Right atrium auricular region (tissue), 2 donors: ENCODE data around the gene TENM3. TPM values are rescaled to one million over a fixed set of nuclear protein-coding genes. Genes with fewer than 3 reads are reported as not detected.

ENCODE experiments used
- DNase-seq: peaks from one replicate; pipeline ENCODE4 v3.0.0-alpha.2; 2019; ENCODE audit warnings: low spot score
- H3K27ac ChIP-seq, 2 donors: fragments of 200-600 bp; sonication (generic); 1 replicate in 1 of 2; 2 replicates in 1 of 2; pipeline ENCODE4 v1.5.1; 2016 to 2019
- H3K27me3 ChIP-seq, 2 donors: fragments of 200-600 bp; sonication (generic); one replicate each; pipeline versions ENCODE4 v1.5.1 to v1.6.0; 2017 to 2019
- H3K36me3 ChIP-seq: fragments of 200-600 bp; sonication (generic); one replicate; pipeline ENCODE4 v1.5.1; 2016
- H3K4me1 ChIP-seq, 2 donors: fragments of 200-600 bp; sonication (generic); one replicate each; pipeline versions ENCODE4 v1.5.1 to v1.6.0; 2017 to 2019
- H3K4me3 ChIP-seq, 2 donors: fragments of 200-600 bp; sonication (generic); 1 replicate in 1 of 2; 2 replicates in 1 of 2; pipeline ENCODE4 v1.5.1; 2017 to 2019; ENCODE audit warnings: mild to moderate bottlenecking in 1 of 2, moderate library complexity in 1 of 2
- H3K9me3 ChIP-seq, 2 donors: fragments of 200-600 bp; sonication (generic); one replicate each; pipeline ENCODE4 v1.5.1; 2019
- total RNA-seq, 2 donors: library from RNA; depleted of rRNA; stranded (reverse); fragments of >200 nt; gene quantifications; one replicate each; pipeline ENCODE4 v1.1.0, GENCODE V29; 2016
- TF ChIP-seq, protein P1 (sequence below), 2 donors: fragments of 200-600 bp; sonication (generic); IDR thresholded peaks; one replicate each; pipeline ENCODE4 v1.5.1; 2019; ENCODE audit warnings: antibody characterized with exemption in 2 of 2

Gene TENM3
- total RNA-seq, 2 donors from 2014 or later, result 10.7 to 15.9 TPM

- DNase-seq, result no peak
- H3K36me3 ChIP-seq, result no peaks in the 10 kb centered on the region
- H3K27ac ChIP-seq, result no peak overlapping the region
- H3K9me3 ChIP-seq, result no peaks in the 10 kb centered on the region
- TF ChIP-seq, protein P1, sequence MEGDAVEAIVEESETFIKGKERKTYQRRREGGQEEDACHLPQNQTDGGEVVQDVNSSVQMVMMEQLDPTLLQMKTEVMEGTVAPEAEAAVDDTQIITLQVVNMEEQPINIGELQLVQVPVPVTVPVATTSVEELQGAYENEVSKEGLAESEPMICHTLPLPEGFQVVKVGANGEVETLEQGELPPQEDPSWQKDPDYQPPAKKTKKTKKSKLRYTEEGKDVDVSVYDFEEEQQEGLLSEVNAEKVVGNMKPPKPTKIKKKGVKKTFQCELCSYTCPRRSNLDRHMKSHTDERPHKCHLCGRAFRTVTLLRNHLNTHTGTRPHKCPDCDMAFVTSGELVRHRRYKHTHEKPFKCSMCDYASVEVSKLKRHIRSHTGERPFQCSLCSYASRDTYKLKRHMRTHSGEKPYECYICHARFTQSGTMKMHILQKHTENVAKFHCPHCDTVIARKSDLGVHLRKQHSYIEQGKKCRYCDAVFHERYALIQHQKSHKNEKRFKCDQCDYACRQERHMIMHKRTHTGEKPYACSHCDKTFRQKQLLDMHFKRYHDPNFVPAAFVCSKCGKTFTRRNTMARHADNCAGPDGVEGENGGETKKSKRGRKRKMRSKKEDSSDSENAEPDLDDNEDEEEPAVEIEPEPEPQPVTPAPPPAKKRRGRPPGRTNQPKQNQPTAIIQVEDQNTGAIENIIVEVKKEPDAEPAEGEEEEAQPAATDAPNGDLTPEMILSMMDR (IDR thresholded peaks at IDR 0.05), result no peak
- H3K27me3 ChIP-seq, result no peaks in the 10 kb centered on the region
- no peaks in the 10 kb centered on the region for H3K4me1 ChIP-seq
- H3K4me3 ChIP-seq, result no peak overlapping the region
Observed at GRCh38 chr4:182786991-182787390, 543.8 kb downstream of the TENM3 start.

GRCh38 chr4:182788201-182788600 is 545.0 kb downstream of the TENM3 start:
- Histone ChIP-seq H3K36me3 (no peaks in the 10 kb centered on the region), H3K27me3 (no peaks in the 10 kb centered on the region), H3K27ac (no peak overlapping the region), H3K9me3 (no peaks in the 10 kb centered on the region), H3K4me1 (no peaks in the 10 kb centered on the region), H3K4me3 (no peak overlapping the region)
- TF ChIP-seq, protein P1 (IDR thresholded peaks at IDR 0.05), result no peak
- no peak for DNase-seq

GRCh38 chr4:182789529-182789928 is 546.3 kb downstream of the TENM3 start:
- H3K36me3 ChIP-seq, result no peaks in the 10 kb centered on the region
- H3K9me3 ChIP-seq, result no peaks in the 10 kb centered on the region
- no peak overlapping the region for H3K27ac ChIP-seq
- DNase-seq, result no peak
- no peak overlapping the region for H3K4me3 ChIP-seq
- TF ChIP-seq, protein P1 (IDR thresholded peaks at IDR 0.05), result no peak
- H3K27me3 ChIP-seq, result no peaks in the 10 kb centered on the region
- no peaks in the 10 kb centered on the region for H3K4me1 ChIP-seq

GRCh38 chr4:182795446-182796238 is 552.4 kb downstream of the TENM3 start:
- H3K4me1 ChIP-seq, result no peaks in the 10 kb centered on the region
- TF ChIP-seq, protein P1 (IDR thresholded peaks at IDR 0.05), result no peak
- no peaks in the 10 kb centered on the region for H3K9me3 ChIP-seq
- no peaks in the 10 kb centered on the region for H3K27me3 ChIP-seq
- no peak overlapping the region for H3K4me3 ChIP-seq
- no peaks in the 10 kb centered on the region for H3K36me3 ChIP-seq
- H3K27ac ChIP-seq, result no peak overlapping the region
- DNase-seq, result no peak

DNA sequence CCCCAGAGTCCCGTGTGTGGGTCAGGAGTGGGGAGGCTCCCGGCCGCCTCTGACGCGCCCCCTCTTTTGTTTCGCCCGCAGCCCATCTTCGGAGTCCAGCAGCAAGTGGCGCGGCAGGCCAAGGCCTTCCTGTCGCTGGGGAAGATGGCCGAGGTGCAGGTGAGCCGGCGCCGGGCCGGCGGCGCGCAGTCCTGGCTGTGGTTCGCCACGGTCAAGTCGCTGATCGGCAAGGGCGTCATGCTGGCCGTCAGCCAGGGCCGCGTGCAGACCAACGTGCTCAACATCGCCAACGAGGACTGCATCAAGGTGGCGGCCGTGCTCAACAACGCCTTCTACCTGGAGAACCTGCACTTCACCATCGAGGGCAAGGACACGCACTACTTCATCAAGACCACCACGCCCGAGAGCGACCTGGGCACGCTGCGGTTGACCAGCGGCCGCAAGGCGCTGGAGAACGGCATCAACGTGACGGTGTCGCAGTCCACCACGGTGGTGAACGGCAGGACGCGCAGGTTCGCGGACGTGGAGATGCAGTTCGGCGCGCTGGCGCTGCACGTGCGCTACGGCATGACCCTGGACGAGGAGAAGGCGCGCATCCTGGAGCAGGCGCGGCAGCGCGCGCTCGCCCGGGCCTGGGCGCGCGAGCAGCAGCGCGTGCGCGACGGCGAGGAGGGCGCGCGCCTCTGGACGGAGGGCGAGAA is 556.5 kb downstream of the TENM3 start:
- Histone ChIP-seq H3K9me3 (no peaks in the 10 kb centered on the region), H3K4me3 (no peak overlapping the region), H3K36me3 (no peaks in the 10 kb centered on the region), H3K4me1 (no peaks in the 10 kb centered on the region), H3K27ac (no peak overlapping the region), H3K27me3 (no peaks in the 10 kb centered on the region)
- no peak for DNase-seq
- TF ChIP-seq, protein P1 (IDR thresholded peaks at IDR 0.05), result no peak
